HG03520 (cell line): ENCODE measurements around the gene DNAAF8.
"Not testable (repeated sequence)": the region's sequence is repeated elsewhere in the genome, so short reads cannot be mapped to it uniquely, and the experiment has no call there.

ENCODE experiments used
- ATAC-seq: cut with Tn5 transposase; IDR thresholded peaks from one replicate; pipeline ENCODE4 v1.9.1; 2021; ENCODE audit warnings: mild to moderate bottlenecking, moderate library complexity; ENCODE audit not compliant: unreplicated experiment

Gene DNAAF8

GRCh38 chr16:4778050-4778392 is 43.7 kb downstream of the DNAAF8 start:
- no peak for ATAC-seq

GRCh38 chr16:4780235-4780634 is 45.9 kb downstream of the DNAAF8 start:
- no peak for ATAC-seq

GRCh38 chr16:4783251-4783950 is 49.1 kb downstream of the DNAAF8 start:
- no peak for ATAC-seq

- ATAC-seq: no peak
Measured at GRCh38 chr16:4783951-4784336, 49.6 kb downstream of the DNAAF8 start.

DNA sequence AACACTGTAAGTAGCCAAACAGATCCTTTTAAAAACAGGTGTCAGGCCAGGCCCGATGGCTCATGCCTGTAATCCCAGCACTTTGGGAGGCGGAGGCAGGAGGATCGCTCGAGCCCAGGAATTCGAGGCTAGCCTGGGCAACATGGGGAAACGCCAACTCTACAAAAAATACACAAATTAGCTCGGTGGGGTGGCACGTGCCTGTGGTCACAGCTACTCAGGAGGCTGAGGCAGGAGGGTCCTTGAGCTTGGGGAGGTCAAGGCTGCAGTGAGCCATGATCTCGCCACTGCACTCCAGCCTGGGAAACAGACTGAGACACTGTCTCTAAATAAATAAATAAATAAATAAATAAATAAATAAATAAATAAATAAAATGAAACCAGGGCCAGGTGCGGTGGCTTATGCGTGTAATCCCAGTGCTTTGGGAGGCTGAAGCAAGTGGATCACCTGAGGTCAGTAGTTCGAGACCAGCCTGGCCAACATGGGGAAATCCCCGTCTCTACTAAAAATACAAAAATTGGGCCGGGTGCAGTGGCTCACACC is 50.2 kb downstream of the DNAAF8 start:
- ATAC-seq: not testable (repeated sequence)

DNA sequence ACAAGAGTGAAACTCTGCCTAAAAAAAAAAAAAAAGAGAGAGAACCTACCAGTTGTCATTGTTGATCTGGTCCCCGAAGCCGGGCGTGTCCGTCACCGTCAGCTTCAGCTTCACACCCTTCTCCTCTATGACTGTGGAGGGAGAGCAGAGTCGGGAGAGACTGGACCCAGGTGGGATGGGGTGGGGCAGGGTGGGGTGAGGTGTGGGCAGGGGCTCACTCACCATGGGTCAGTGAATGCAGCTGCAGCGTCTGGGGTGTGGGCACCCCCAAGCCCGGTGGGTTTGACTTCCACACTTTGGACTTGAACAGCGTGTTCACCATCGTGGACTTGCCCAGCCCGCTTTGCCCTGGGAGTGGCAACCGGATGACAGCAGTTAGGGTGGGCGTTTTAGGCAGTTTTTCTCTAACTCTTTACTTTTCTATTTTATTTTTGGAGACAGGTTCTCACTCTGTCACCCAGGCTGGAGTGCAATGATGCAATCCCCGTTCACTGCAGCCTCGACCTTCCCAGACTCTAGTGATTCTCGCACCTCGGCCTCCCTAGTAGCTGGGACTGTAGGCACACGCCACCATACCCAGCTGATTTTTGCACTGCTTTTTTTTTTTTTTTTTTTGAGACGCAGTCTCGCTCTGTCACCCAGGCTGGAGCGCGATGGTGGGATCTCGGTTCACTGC is 51.6 kb downstream of the DNAAF8 start:
- no peak for ATAC-seq

GRCh38 chr16:4787068-4787467 is 52.7 kb downstream of the DNAAF8 start:
- ATAC-seq: no peak

GRCh38 chr16:4787627-4788482 is 53.5 kb downstream of the DNAAF8 start, which contains the start of gene SEPTIN12:
Gene SEPTIN12, minus strand, starts transcription at chr16:4788345. Its CDS starts 700 bp downstream, at chr16:4787645.
- no peak for ATAC-seq

- ATAC-seq: no peak
Measured at GRCh38 chr16:4788489-4788889, 54.2 kb downstream of the DNAAF8 start.

DNA sequence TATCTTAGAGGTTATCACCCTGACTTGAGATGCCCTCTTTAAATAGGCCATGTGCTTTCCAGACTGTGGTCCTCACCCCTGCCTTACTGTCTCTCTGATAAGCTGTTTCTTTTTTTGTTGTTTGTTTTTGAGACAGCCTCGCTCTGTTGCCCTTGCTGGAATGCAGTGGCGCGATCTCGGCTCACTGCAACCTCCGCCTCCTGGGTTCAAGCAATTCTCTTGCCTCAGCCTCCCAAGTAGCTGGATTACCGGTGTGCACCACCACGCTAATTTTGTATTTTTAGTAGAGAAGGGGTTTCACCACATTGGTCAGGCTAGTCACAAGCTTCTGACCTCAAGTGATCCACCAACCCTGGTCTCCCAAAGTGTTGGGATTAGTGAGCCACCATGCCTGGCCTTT is 54.6 kb downstream of the DNAAF8 start:
- no peak for ATAC-seq

DNA sequence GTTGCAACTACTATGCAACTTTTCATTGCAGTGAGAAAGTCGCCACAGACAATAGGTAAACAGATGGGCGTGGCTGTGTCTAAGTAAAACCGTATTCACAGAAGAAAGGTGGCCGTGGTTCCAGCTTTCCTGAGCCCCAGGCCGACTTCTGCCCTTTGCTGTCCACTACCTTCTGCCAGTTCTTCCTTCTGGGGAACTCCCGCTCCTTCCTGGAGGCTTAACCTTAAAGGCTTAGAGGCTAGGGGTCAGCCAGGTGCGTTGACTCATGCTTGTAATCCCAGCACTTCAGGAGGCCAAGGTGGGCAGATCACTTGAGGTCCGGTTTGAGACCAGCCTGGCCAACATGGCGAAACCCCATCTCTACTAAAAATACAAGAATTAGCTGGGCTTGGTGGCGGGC is 55.9 kb downstream of the DNAAF8 start:
- no peak for ATAC-seq

DNA sequence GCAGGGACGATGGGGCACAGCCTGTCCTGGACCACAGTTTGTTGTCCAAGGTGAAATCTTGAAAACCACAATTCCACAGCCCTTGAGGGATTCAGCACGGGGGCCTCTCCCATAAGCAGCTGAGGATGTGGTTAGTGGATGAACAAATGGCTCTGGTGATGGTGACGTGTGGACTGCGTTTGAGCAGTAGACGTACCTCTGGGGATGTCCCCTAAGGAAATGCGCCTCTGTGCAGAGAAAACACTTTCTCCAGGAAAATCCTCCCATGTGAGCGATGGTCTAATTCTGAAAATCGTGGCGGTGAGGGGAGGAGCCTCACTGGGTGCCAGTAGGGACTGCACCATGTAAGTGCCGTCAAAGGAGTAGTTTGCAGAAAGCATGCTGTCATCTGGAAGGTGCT is 56.5 kb downstream of the DNAAF8 start:
- ATAC-seq: no peak

GRCh38 chr16:4792951-4793513 is 58.7 kb downstream of the DNAAF8 start:
- ATAC-seq: no peak

DNA sequence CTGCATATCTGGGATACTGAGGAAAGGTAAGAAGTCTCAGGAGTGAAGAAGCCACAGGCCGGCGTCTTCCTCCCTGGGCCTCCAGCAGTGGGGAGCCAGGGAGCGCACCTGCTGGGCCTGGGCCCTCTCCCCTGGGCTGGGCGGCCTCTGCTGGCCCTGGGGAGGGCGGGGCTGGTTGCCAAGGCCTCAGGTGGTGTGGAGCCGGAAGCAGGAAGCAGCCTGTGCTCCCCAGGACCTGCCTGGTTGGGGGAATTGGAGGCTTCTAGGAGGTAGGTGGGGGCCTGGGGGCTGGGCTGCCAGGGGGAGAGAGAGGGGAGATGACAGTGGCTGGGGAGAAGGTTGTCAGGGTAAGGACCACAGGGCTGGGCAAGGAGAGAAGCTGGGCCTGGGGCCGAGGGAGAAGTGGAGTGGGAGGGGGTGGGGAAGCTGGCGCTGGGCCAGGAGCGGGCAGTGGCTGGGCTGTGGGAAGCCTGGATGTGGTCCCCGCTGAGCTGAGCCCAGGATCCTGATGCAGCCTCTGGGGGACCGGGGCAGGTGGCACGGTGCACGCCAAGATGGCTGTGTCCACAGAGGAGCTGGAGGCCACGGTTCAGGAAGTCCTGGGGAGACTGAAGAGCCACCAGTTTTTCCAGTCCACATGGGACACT is 61.0 kb downstream of the DNAAF8 start, which contains the start of gene SMIM22:
Gene SMIM22, plus strand, starts transcription at position 189 of the 647 bp plus-strand sequence. Its CDS starts 366 bp downstream, at position 555.
- no peak for ATAC-seq

- ATAC-seq: no peak
Measured at GRCh38 chr16:4795828-4796572, 61.7 kb downstream of the DNAAF8 start.

GRCh38 chr16:4796982-4797804 is 62.9 kb downstream of the DNAAF8 start:
- ATAC-seq: no peak

- ATAC-seq: no peak
Measured at GRCh38 chr16:4797805-4798252, 63.5 kb downstream of the DNAAF8 start.

DNA sequence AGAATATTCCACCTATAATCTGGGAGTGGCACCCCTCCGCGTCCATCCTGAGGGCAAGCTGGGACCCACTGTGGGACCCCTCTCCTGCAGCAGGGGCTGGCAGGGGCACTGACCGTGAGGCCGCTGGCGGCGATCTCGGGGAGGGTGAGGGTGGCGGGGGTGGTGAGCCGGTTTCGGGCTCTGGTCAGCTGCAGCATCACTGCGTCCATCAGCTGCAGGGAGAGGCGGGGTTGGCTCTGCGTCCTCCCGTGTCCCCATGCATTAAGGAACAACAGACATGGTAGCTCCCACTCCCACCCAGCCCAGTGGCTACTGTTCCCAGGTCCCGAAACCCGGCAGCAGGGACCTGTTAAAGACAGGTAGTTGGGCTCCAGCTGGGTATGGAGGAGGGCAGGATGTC is 64.1 kb downstream of the DNAAF8 start:
- ATAC-seq: no peak
